HCT116 (cell line): ENCODE results near the gene BCAR1. TPM values are rescaled to one million over a fixed set of nuclear protein-coding genes. Genes with fewer than 3 reads are reported as not detected.

Experiments
- ATAC-seq: fragments of 200-7000 bp; cut with Tn5 transposase; 2 replicates; pipeline ENCODE4 v1.9.1; 2020; ENCODE audit warnings: mild to moderate bottlenecking, moderate library complexity
- BruUV-seq: library from RNA; stranded (reverse); fragments of 400-500 nt; replicated peaks from 2 replicates; lab custom pipeline; 2021; lab: Mats Ljungman, UMichigan
- CTCF ChIA-PET: fragments of 300-600 bp; sonication (Branson Sonifier 250); formaldehyde crosslinking; loops from one replicate; lab custom pipeline; 2021; ENCODE audit warnings: antibody characterized with exemption; lab: Charles Lee
- POLR2A ChIA-PET: fragments of 300-600, 350-600 bp; sonication (Branson Sonifier 250); formaldehyde crosslinking; loops from one replicate; lab custom pipeline; 2021; ENCODE audit warnings: antibody characterized with exemption; lab: Charles Lee
- RAD21 ChIA-PET, 2 experiments: fragments of 300-600 bp; sonication (Branson Sonifier 250); formaldehyde crosslinking; loops; one replicate each; lab custom pipeline; 2023; ENCODE audit warnings: low total read pairs in 2 of 2; ENCODE audit not compliant: uncharacterized antibody in 2 of 2, unreplicated experiment in 2 of 2, low non-redundant PET in 1 of 2; lab: Charles Lee
- DNase-seq: peaks from one replicate; pipeline ENCODE4 v3.0.0-alpha.2; 2010; ENCODE audit warnings: low read depth, low spot score
- H2AFZ ChIP-seq: fragments of 200-600 bp; shearing (Covaris generic), sonication (generic); 2 replicates; pipeline ENCODE4 v1.6.1; 2017; ENCODE audit warnings: low read depth, mixed run types, mixed read lengths, antibody characterized with exemption, low read length; ENCODE audit not compliant: poor library complexity, severe bottlenecking
- H3K27ac ChIP-seq: 2 replicates; pipeline ENCODE4 v1.5.1; 2012; ENCODE audit warnings: low read depth, low read length
- H3K27me3 ChIP-seq: fragments of 200-600 bp; sonication (generic); 2 replicates; pipeline ENCODE4 v1.6.1; 2016; ENCODE audit warnings: mixed run types, low read length, mixed read lengths; ENCODE audit not compliant: insufficient read depth
- H3K36me3 ChIP-seq, 2 experiments: fragments of 200-500 bp in 1 of 2; fragments of 200-600 bp in 1 of 2; sonication (Bioruptor generic) in 1 of 2; sonication (generic) in 1 of 2; 2 replicates each; pipeline versions ENCODE4 v1.5.1 to v1.6.1; 2014 to 2016; ENCODE audit warnings: low read length in 2 of 2, inconsistent platforms in 1 of 2, mixed read lengths in 1 of 2, mixed run types in 1 of 2; ENCODE audit not compliant: insufficient read depth in 2 of 2, control insufficient read depth in 1 of 2
- H3K4me1 ChIP-seq, 2 experiments: fragments of 200-600 bp in 1 of 2; sonication (generic) in 1 of 2; 2 replicates each; pipeline versions ENCODE4 v1.5.1 to v1.6.1; 2012 to 2017; ENCODE audit warnings: low read length in 2 of 2, inconsistent platforms in 1 of 2, mild to moderate bottlenecking in 1 of 2, mixed read lengths in 1 of 2, mixed run types in 1 of 2, moderate library complexity in 1 of 2; ENCODE audit not compliant: insufficient read depth in 2 of 2, control insufficient read depth in 1 of 2
- H3K4me2 ChIP-seq: fragments of 200-600 bp; sonication (generic); 2 replicates; pipeline ENCODE4 v1.6.1; 2017; ENCODE audit warnings: mixed run types, low read length, mixed read lengths
- H3K4me3 ChIP-seq, 2 experiments: fragments of 200-600 bp in 1 of 2; sonication (generic) in 1 of 2; replicated peaks in 1 of 2; 2 replicates each; pipeline ENCODE4 v1.5.1; 2011 to 2016; ENCODE audit warnings: low read length in 2 of 2, control low read depth in 1 of 2, low read depth in 1 of 2, mild to moderate bottlenecking in 1 of 2, mixed read lengths in 1 of 2, mixed run types in 1 of 2
- H3K79me2 ChIP-seq: fragments of 200-600 bp; sonication (generic); 2 replicates; pipeline ENCODE4 v1.6.1; 2017; ENCODE audit warnings: mild to moderate bottlenecking, mixed run types, low read length, moderate library complexity, mixed read lengths; ENCODE audit not compliant: insufficient read depth
- H3K9ac ChIP-seq: fragments of 200-600 bp; sonication (generic); 2 replicates; pipeline ENCODE4 v1.6.1; 2016; ENCODE audit warnings: low read length, mixed read lengths
- H3K9me2 ChIP-seq: fragments of 200-600 bp; sonication (generic), shearing (Covaris generic); 2 replicates; pipeline ENCODE4 v1.6.1; 2017; ENCODE audit warnings: mixed run types, mild to moderate bottlenecking, moderate library complexity; ENCODE audit not compliant: insufficient read depth
- H3K9me3 ChIP-seq, 2 experiments: fragments of 200-500 bp in 1 of 2; fragments of 200-600 bp in 1 of 2; sonication (Bioruptor generic) in 1 of 2; sonication (generic) in 1 of 2; 2 replicates each; pipeline ENCODE4 v1.6.1; 2014 to 2017; ENCODE audit warnings: low read length in 2 of 2, mixed read lengths in 2 of 2, inconsistent platforms in 1 of 2, low read depth in 1 of 2, mild to moderate bottlenecking in 1 of 2, mixed run types in 1 of 2, moderate library complexity in 1 of 2; ENCODE audit not compliant: control insufficient read depth in 1 of 2, insufficient read depth in 1 of 2
- H4K20me1 ChIP-seq: fragments of 200-600 bp; sonication (generic), shearing (Covaris generic); 2 replicates; pipeline ENCODE4 v1.6.1; 2017; ENCODE audit warnings: mixed run types, mild to moderate bottlenecking, moderate library complexity; ENCODE audit not compliant: insufficient read depth
- ATF3 ChIP-seq: IDR thresholded peaks from 2 replicates; pipeline ENCODE4 v1.6.1; 2012
- CBX3 ChIP-seq: IDR thresholded peaks from 2 replicates; pipeline ENCODE4 v1.6.1; 2012; ENCODE audit warnings: low read depth
- CTCF ChIP-seq, 3 experiments: fragments of 200-600 bp in 1 of 3; sonication (generic) in 1 of 3; IDR thresholded peaks in 2 of 3; conservative IDR thresholded peaks in 1 of 3; 2 replicates each; pipeline ENCODE4 v1.5.1; 2012 to 2017; ENCODE audit warnings: low read depth in 2 of 3, low read length in 2 of 3, antibody characterized with exemption in 1 of 3, borderline replicate concordance in 1 of 3, control low read depth in 1 of 3, mild to moderate bottlenecking in 1 of 3, mixed read lengths in 1 of 3, mixed run types in 1 of 3, moderate library complexity in 1 of 3; ENCODE audit not compliant: insufficient read depth in 1 of 3
- ELF1 ChIP-seq: IDR thresholded peaks from 2 replicates; pipeline ENCODE4 v1.6.1; 2012; ENCODE audit warnings: low read depth, borderline replicate concordance
- EZH2 ChIP-seq: fragments of 200-600 bp; sonication (generic); IDR thresholded peaks from 2 replicates; pipeline ENCODE4 v1.6.1; 2017; ENCODE audit warnings: antibody characterized with exemption, mixed run types
- FOSL1 ChIP-seq: IDR thresholded peaks from 2 replicates; pipeline ENCODE4 v1.6.1; 2012; ENCODE audit warnings: low read depth
- MAX ChIP-seq: IDR thresholded peaks from 2 replicates; pipeline ENCODE4 v1.6.1; 2012
- POLR2A ChIP-seq: IDR thresholded peaks from 2 replicates; pipeline ENCODE4 v1.7.0; 2011; ENCODE audit warnings: borderline replicate concordance; ENCODE audit not compliant: insufficient read depth, insufficient read length; ENCODE audit errors: extremely low read depth
- RAD21 ChIP-seq: IDR thresholded peaks from 2 replicates; pipeline ENCODE4 v1.6.1; 2012; ENCODE audit warnings: low read depth, mild to moderate bottlenecking
- REST ChIP-seq: IDR thresholded peaks from 2 replicates; pipeline ENCODE4 v1.6.1; 2012; ENCODE audit warnings: low read depth
- SIN3A ChIP-seq: IDR thresholded peaks from 2 replicates; pipeline ENCODE4 v1.6.1; 2012; ENCODE audit warnings: low read depth
- SP1 ChIP-seq: IDR thresholded peaks from 2 replicates; pipeline ENCODE4 v1.6.1; 2012; ENCODE audit warnings: low read depth
- SRF ChIP-seq: IDR thresholded peaks from 2 replicates; pipeline ENCODE4 v1.6.1; 2012; ENCODE audit warnings: low read depth
- YY1 ChIP-seq: IDR thresholded peaks from 2 replicates; pipeline ENCODE4 v1.6.1; 2011; ENCODE audit warnings: low read length, low read depth, moderate library complexity, mild to moderate bottlenecking; ENCODE audit not compliant: insufficient replicate concordance; ENCODE audit errors: extremely low read depth
- ZBTB33 ChIP-seq: IDR thresholded peaks from 2 replicates; pipeline ENCODE4 v1.6.1; 2011; ENCODE audit warnings: mild to moderate bottlenecking, low read length, moderate library complexity; ENCODE audit not compliant: insufficient replicate concordance; ENCODE audit errors: extremely low read depth
- ZFX ChIP-seq: fragments of 450-650 bp; IDR thresholded peaks from 2 replicates; pipeline ENCODE4 v1.6.1; 2017
- ZNF274 ChIP-seq: fragments of 200-500 bp; sonication (Bioruptor generic); IDR thresholded peaks from 2 replicates; pipeline ENCODE4 v1.6.1; 2014; ENCODE audit warnings: mild to moderate bottlenecking, low read depth, low read length, inconsistent platforms
- intact Hi-C: fragments of 100-400 bp; cut with micrococcal nuclease; formaldehyde crosslinking; loops from 2 replicates; pipeline ENCODE4 v1.10.0; 2022
- total RNA-seq: library from RNA; stranded (reverse); gene quantifications from one replicate; pipeline ENCODE4 v1.2.1, GENCODE V29; 2021; ENCODE audit not compliant: unreplicated experiment

Gene BCAR1
- total RNA-seq, 1 experiment from 2014 or later = 49.6 TPM

- TF ChIP-seq CTCF (IDR thresholded peaks at IDR 0.05 in 2 of 3, conservative IDR thresholded peaks at IDR 0.05 in 1 of 3; ENCODE audit: borderline replicate concordance in 1 of 3, insufficient read depth in 1 of 3, low read depth in 2 of 3, low read length in 2 of 3) (no peak), YY1 (no peak), CBX3 (no peak), ATF3 (no peak), SRF (no peak), REST (no peak)
These were observed 45.2 kb upstream of the BCAR1 start (continued) for GRCh38 chr16:75296606-75297005.

GRCh38 chr16:75294773-75295459 lies 43.5 kb upstream of the BCAR1 start:
- ATAC-seq (no peak), DNase-seq (no peak)
- ChIA-PET RAD21 (no interaction called here), POLR2A (interaction anchor here (0.8 kb wide), 1 partner anchor 10 kb away, joined by 3 read pairs; no protein-coding TSS in a partner anchor), CTCF (no interaction called here)
- H3K9me3 ChIP-seq = no peaks in the 10 kb centered on the region
- no TSS peak for BruUV-seq
- intact Hi-C loops = no loop called here
- H4K20me1 ChIP-seq = no peaks in the 10 kb centered on the region
- no peak overlapping the region for H3K4me3 ChIP-seq
- no peak overlapping the region for H3K9ac ChIP-seq
- H2AFZ ChIP-seq = no peak overlapping the region
- H3K79me2 ChIP-seq = no peaks in the 10 kb centered on the region
- H3K36me3 ChIP-seq = peaks cover 0 to 4% of the 10 kb centered on the region in 2 experiments; a peak in 2 of 4 replicates
- no peak overlapping the region for H3K27ac ChIP-seq
- no peak overlapping the region for H3K4me2 ChIP-seq
- no peaks in the 10 kb centered on the region for H3K27me3 ChIP-seq
- H3K4me1 ChIP-seq = peaks cover 0 to 13% of the 10 kb centered on the region in 2 experiments; a peak in 2 of 4 replicates
- no peaks in the 10 kb centered on the region for H3K9me2 ChIP-seq
- TF ChIP-seq POLR2A (no peak), MAX (no peak), ELF1 (no peak), SIN3A (no peak), EZH2 (no peak), ZFX (no peak), ZNF274 (no peak), SP1 (no peak), FOSL1 (no peak), SRF (no peak), ZBTB33 (no peak), RAD21 (no peak), ATF3 (no peak)
